Measurements from ENCODE around the gene PTCSC3. TPM values are rescaled to one million over a fixed set of nuclear protein-coding genes. Genes with fewer than 3 reads are reported as not detected.

Gene PTCSC3
- total RNA-seq, 3 donors from 2014 or later (not counting 1 experiment from before 2014, with no cell fraction given) = not detected

GRCh38 chr14:36130186-36130585, 46.3 kb downstream of the PTCSC3 start:
- Mint-ChIP-seq H3K4me1 (no peaks in the 10 kb centered on the region), H3K27me3 (ENCODE audit: low read depth in 2 of 2) (peaks cover 0 to 2% of the 10 kb centered on the region in 2 donors), H3K27ac (no peak overlapping the region), H3K4me3 (no peak overlapping the region), H3K9me3 (peaks cover 5 to 7% of the 10 kb centered on the region in 2 donors), H3K36me3 (no peaks in the 10 kb centered on the region)
- no peaks in the 10 kb centered on the region for H3K9me3 ChIP-seq (ENCODE audit: control insufficient read depth, insufficient read depth, low read length)
- intact Hi-C loops (cut with micrococcal nuclease) = no loop called here
- H3K4me3 ChIP-seq (ENCODE audit: low read length) = no peak overlapping the region
- no peaks in the 10 kb centered on the region for H3K27me3 ChIP-seq (ENCODE audit: control insufficient read depth, insufficient read depth, low read length)
- WGBS (ENCODE audit: insufficient coverage) = no CpG with 5 or more reads among the region's 1 CpG
- H3K27ac ChIP-seq (ENCODE audit: low read length) = no peak overlapping the region
- no peaks in the 10 kb centered on the region for H3K4me1 ChIP-seq (ENCODE audit: control insufficient read depth, insufficient read depth, low read length)
- TF ChIP-seq CTCF (IDR thresholded peaks at IDR 0.05) = no peak
- no peaks in the 10 kb centered on the region for H3K36me3 ChIP-seq (ENCODE audit: control insufficient read depth, insufficient read depth, low read length)
- ATAC-seq (no peak), DNase-seq (no peak)

GRCh38 chr14:36129181-36129580, 47.3 kb downstream of the PTCSC3 start:
- intact Hi-C loops (cut with micrococcal nuclease) = no loop called here
- Mint-ChIP-seq H3K4me1 (no peaks in the 10 kb centered on the region), H3K36me3 (no peaks in the 10 kb centered on the region), H3K4me3 (no peak overlapping the region), H3K27ac (no peak overlapping the region), H3K9me3 (peaks cover 5 to 7% of the 10 kb centered on the region in 2 donors), H3K27me3 (ENCODE audit: low read depth in 2 of 2) (peaks cover 0 to 2% of the 10 kb centered on the region in 2 donors)
- Histone ChIP-seq H3K27me3 (ENCODE audit: control insufficient read depth, insufficient read depth, low read length) (no peaks in the 10 kb centered on the region), H3K9me3 (ENCODE audit: control insufficient read depth, insufficient read depth, low read length) (no peaks in the 10 kb centered on the region), H3K27ac (ENCODE audit: low read length) (no peak overlapping the region), H3K4me3 (ENCODE audit: low read length) (no peak overlapping the region), H3K4me1 (ENCODE audit: control insufficient read depth, insufficient read depth, low read length) (no peaks in the 10 kb centered on the region), H3K36me3 (ENCODE audit: control insufficient read depth, insufficient read depth, low read length) (no peaks in the 10 kb centered on the region)
- DNase-seq (no peak), ATAC-seq (no peak)
- TF ChIP-seq CTCF (IDR thresholded peaks at IDR 0.05) = no peak
- WGBS (ENCODE audit: insufficient coverage) = 80% methylated on average over 2 of the region's 2 CpGs

- no peak overlapping the region for H3K4me3 ChIP-seq (ENCODE audit: low read length)
- ATAC-seq (no peak), DNase-seq (no peak)
- H3K27me3 ChIP-seq (ENCODE audit: control insufficient read depth, insufficient read depth, low read length) = no peaks in the 10 kb centered on the region
- Mint-ChIP-seq H3K27ac (no peak overlapping the region), H3K4me1 (no peaks in the 10 kb centered on the region), H3K9me3 (peaks cover 0 to 3% of the 10 kb centered on the region in 2 donors), H3K36me3 (no peaks in the 10 kb centered on the region), H3K4me3 (no peak overlapping the region), H3K27me3 (ENCODE audit: low read depth in 2 of 2) (no peaks in the 10 kb centered on the region)
- no peak for TF ChIP-seq CTCF (IDR thresholded peaks at IDR 0.05)
- intact Hi-C loops (cut with micrococcal nuclease) = no loop called here
- H3K36me3 ChIP-seq (ENCODE audit: control insufficient read depth, insufficient read depth, low read length) = no peaks in the 10 kb centered on the region
- H3K27ac ChIP-seq (ENCODE audit: low read length) = no peak overlapping the region
- no peaks in the 10 kb centered on the region for H3K4me1 ChIP-seq (ENCODE audit: control insufficient read depth, insufficient read depth, low read length)
- 47% methylated on average over 4 of the region's 4 CpGs for WGBS (ENCODE audit: insufficient coverage)
- no peaks in the 10 kb centered on the region for H3K9me3 ChIP-seq (ENCODE audit: control insufficient read depth, insufficient read depth, low read length)
Measured at GRCh38 chr14:36113341-36113740, 63.2 kb downstream of the PTCSC3 start.

GRCh38 chr14:36111822-36112583, 64.5 kb downstream of the PTCSC3 start:
- Histone ChIP-seq H3K27ac (ENCODE audit: low read length) (no peak overlapping the region), H3K4me3 (ENCODE audit: low read length) (no peak overlapping the region), H3K27me3 (ENCODE audit: control insufficient read depth, insufficient read depth, low read length) (no peaks in the 10 kb centered on the region), H3K4me1 (ENCODE audit: control insufficient read depth, insufficient read depth, low read length) (no peaks in the 10 kb centered on the region), H3K9me3 (ENCODE audit: control insufficient read depth, insufficient read depth, low read length) (no peaks in the 10 kb centered on the region), H3K36me3 (ENCODE audit: control insufficient read depth, insufficient read depth, low read length) (no peaks in the 10 kb centered on the region)
- H3K36me3 Mint-ChIP-seq = no peaks in the 10 kb centered on the region
- H3K4me3 Mint-ChIP-seq = no peak overlapping the region
- peaks cover 0 to 3% of the 10 kb centered on the region in 2 donors for H3K9me3 Mint-ChIP-seq
- peaks cover 0 to 12% of the 10 kb centered on the region in 2 donors for H3K27me3 Mint-ChIP-seq (ENCODE audit: low read depth in 2 of 2)
- WGBS (ENCODE audit: insufficient coverage) = 67% methylated on average over 2 of the region's 3 CpGs
- intact Hi-C loops (cut with micrococcal nuclease) = no loop called here
- TF ChIP-seq CTCF (IDR thresholded peaks at IDR 0.05) = no peak
- no peak for ATAC-seq
- H3K27ac Mint-ChIP-seq = no peak overlapping the region
- H3K4me1 Mint-ChIP-seq = no peaks in the 10 kb centered on the region
- no peak for DNase-seq
